Activated naive CD8-positive, alpha-beta T cell treated with anti-CD3 and anti-CD28 coated beads, Interleukin-2, amount 50 U/mL, for 24 hours (primary cell): ENCODE data around the gene CUZD1.
"Not testable (repeated sequence)": the region's sequence is repeated elsewhere in the genome, so short reads cannot be mapped to it uniquely, and the experiment has no call there.

Experiments
- ATAC-seq: fragments of 150-1000 bp; cut with Tn5 transposase; one replicate; pipeline ENCODE4 v1.10.0; 2021
- DNase-seq: peaks from one replicate; pipeline ENCODE4 v3.0.0; 2021
- H3K27ac Mint-ChIP-seq: one replicate; pipeline ENCODE4 v1.8.0; 2021; ENCODE audit warnings: mild to moderate bottlenecking, mixed read lengths
- H3K27me3 Mint-ChIP-seq: one replicate; pipeline ENCODE4 v1.8.0; 2021; ENCODE audit warnings: mixed read lengths
- H3K36me3 Mint-ChIP-seq: one replicate; pipeline ENCODE4 v1.8.0; 2021; ENCODE audit warnings: low read depth, mixed read lengths
- H3K4me1 Mint-ChIP-seq: one replicate; pipeline ENCODE4 v1.8.0; 2021; ENCODE audit warnings: mixed read lengths
- H3K4me3 Mint-ChIP-seq: one replicate; pipeline ENCODE4 v1.8.0; 2021; ENCODE audit warnings: mild to moderate bottlenecking, moderate library complexity, mixed read lengths
- H3K9me3 Mint-ChIP-seq: one replicate; pipeline ENCODE4 v1.8.0; 2021; ENCODE audit warnings: mixed read lengths

The CUZD1 gene

DNA sequence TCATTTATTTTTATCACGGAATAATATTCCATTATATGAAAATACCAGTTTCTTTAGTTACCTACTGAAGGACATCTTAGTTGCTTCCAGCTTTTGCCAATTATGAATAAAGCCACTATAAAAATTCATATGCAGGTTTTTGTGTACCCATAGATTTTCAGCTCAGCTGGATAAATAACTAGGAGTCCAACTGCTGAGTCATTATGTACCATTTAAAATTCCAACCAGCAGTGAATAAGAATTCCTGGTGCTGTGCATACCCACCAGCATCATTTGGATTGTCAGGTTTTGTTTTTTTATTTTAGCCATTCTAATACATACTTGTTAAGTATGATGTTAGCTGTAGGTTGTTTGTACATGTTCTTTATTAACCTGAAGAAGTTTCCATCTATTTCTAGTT, 19.2 kb upstream of the CUZD1 start:
- Mint-ChIP-seq H3K27me3 (no peaks in the 10 kb centered on the region), H3K4me3 (no peak overlapping the region), H3K27ac (no peak overlapping the region), H3K36me3 (peaks cover 26% of the 10 kb centered on the region), H3K9me3 (peaks cover 4% of the 10 kb centered on the region), H3K4me1 (peaks cover 31% of the 10 kb centered on the region)
- ATAC-seq (no peak), DNase-seq (no peak)

- no peak for ATAC-seq
- DNase-seq = no peak
- Mint-ChIP-seq H3K27me3 (no peaks in the 10 kb centered on the region), H3K36me3 (peaks cover 27% of the 10 kb centered on the region), H3K4me3 (no peak overlapping the region), H3K9me3 (peaks cover 4% of the 10 kb centered on the region), H3K27ac (no peak overlapping the region), H3K4me1 (peaks cover 28% of the 10 kb centered on the region)
These were observed 18.5 kb upstream of the CUZD1 start for GRCh38 chr10:122864194-122864592.

GRCh38 chr10:122863216-122864193, 17.8 kb upstream of the CUZD1 start:
- Mint-ChIP-seq H3K4me1 (peaks cover 25% of the 10 kb centered on the region), H3K36me3 (peaks cover 29% of the 10 kb centered on the region), H3K27ac (no peak overlapping the region), H3K4me3 (no peak overlapping the region), H3K27me3 (no peaks in the 10 kb centered on the region), H3K9me3 (peaks cover 4% of the 10 kb centered on the region)
- no peak for ATAC-seq
- DNase-seq = no peak

DNA sequence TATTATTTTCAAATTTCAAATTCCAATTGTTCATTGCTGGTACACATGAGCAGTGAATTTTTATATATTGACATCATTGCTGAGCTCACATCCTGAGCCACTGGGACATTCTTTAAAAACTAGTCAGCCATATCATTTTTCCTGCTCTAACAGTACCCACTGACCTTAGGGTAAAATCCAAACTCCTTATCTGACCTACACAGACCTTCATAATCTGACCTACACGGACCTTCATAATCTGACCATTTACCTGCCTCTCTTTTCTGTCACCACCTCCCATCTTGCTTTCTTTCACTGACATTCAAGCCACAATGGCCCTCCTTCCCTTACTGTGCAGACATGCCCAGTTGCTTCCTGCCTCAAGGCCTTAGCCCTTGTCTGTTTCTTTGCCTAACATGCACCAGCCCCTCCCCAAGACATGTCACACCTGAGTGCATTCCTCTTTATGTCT, 16.1 kb upstream of the CUZD1 start:
- no peak for ATAC-seq
- no peak overlapping the region for H3K27ac Mint-ChIP-seq

DNA sequence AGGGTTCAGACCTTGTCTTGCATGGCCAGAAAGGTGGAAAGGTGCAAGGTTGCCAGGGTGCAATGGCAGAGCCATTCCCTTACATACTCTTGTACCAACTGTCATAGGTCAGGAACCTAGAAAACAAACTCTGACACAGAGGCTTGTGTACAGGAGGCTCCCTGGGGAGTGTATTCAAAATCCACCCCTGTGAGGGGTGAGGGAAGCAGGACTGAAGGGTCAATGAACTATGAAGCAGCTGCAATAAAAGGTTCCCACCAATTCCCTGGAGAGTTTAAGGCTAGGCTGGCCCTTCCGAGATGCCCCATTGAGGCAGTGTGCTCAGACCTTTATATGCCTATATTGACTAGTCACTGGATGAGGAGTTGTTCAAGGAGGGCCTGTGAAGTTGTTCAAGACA, 13.9 kb upstream of the CUZD1 start:
- H3K36me3 Mint-ChIP-seq = peaks cover 28% of the 10 kb centered on the region
- peaks cover 18% of the 10 kb centered on the region for H3K4me1 Mint-ChIP-seq
- H3K4me3 Mint-ChIP-seq = no peak overlapping the region
- DNase-seq (no peak), ATAC-seq (no peak)
- no peaks in the 10 kb centered on the region for H3K9me3 Mint-ChIP-seq
- H3K27me3 Mint-ChIP-seq = no peaks in the 10 kb centered on the region
- H3K27ac Mint-ChIP-seq = no peak overlapping the region

More for the DNA sequence above, 16.1 kb upstream of the CUZD1 start:
- H3K36me3 Mint-ChIP-seq = peaks cover 21% of the 10 kb centered on the region
- no peak for DNase-seq
- no peak overlapping the region for H3K4me3 Mint-ChIP-seq
- H3K9me3 Mint-ChIP-seq = no peaks in the 10 kb centered on the region
- no peaks in the 10 kb centered on the region for H3K27me3 Mint-ChIP-seq
- H3K4me1 Mint-ChIP-seq = peaks cover 14% of the 10 kb centered on the region

- DNase-seq, H3K9me3 Mint-ChIP-seq, H3K4me3 Mint-ChIP-seq, H3K27ac Mint-ChIP-seq, H3K27me3 Mint-ChIP-seq, ATAC-seq: not testable (repeated sequence)
- Mint-ChIP-seq H3K4me1 (peaks cover 28% of the 10 kb centered on the region), H3K36me3 (peaks cover 37% of the 10 kb centered on the region)
These were observed 12.4 kb upstream of the CUZD1 start for GRCh38 chr10:122858042-122858441.

- no peaks in the 10 kb centered on the region for H3K9me3 Mint-ChIP-seq
- no peaks in the 10 kb centered on the region for H3K27me3 Mint-ChIP-seq
- peaks cover 25% of the 10 kb centered on the region for H3K4me1 Mint-ChIP-seq
- no peak for DNase-seq
- H3K4me3 Mint-ChIP-seq = no peak overlapping the region
- no peak for ATAC-seq
- peaks cover 43% of the 10 kb centered on the region for H3K36me3 Mint-ChIP-seq
- no peak overlapping the region for H3K27ac Mint-ChIP-seq
These were observed 11.2 kb upstream of the CUZD1 start for GRCh38 chr10:122856902-122857301.

DNA sequence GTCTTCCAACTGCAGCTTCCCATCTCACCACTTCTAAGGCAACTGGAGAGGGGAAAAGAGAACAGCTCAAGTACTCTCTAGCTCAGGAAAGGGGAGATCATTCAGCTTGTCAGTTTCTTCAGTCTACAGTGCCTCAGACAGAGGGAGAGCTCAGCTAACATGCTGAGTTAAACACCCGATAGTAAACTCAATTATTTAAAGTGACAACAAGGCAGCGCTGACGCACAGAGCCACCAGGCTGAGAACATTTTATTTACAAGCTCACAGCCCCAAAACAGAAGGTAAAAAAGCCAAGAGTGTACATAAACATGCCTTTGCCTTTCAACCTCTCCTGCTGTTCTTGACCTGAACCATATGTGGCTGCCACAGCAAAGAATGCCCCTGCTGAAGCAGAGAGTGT, 10.1 kb upstream of the CUZD1 start:
- no peaks in the 10 kb centered on the region for H3K9me3 Mint-ChIP-seq
- no peak overlapping the region for H3K4me3 Mint-ChIP-seq
- ATAC-seq = no peak
- H3K36me3 Mint-ChIP-seq = peaks cover 48% of the 10 kb centered on the region
- H3K27ac Mint-ChIP-seq = no peak overlapping the region
- no peak for DNase-seq
- H3K27me3 Mint-ChIP-seq = no peaks in the 10 kb centered on the region
- H3K4me1 Mint-ChIP-seq = peaks cover 21% of the 10 kb centered on the region

DNA sequence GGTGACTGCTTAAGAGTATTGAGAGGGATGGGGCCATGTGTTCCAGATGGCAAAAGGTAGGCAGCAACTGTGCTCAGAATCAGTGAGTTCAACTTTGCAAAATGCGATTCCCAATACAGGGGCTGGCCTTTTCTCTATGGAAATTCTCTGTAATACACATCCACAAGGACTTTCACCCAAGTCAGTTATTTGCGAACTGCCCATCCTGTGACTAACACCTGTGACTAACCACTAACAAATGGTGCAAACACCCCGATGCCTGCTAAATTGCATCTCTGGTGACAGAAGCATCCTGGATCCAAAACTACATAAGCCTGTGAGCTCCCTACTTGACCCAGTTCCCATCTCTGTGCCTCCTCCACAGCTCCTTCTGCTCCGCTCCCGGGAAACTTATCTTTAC, 9.0 kb upstream of the CUZD1 start:
- DNase-seq (no peak), ATAC-seq (no peak)
- H3K27ac Mint-ChIP-seq = no peak overlapping the region
- H3K4me1 Mint-ChIP-seq = peaks cover 21% of the 10 kb centered on the region
- no peaks in the 10 kb centered on the region for H3K27me3 Mint-ChIP-seq
- no peak overlapping the region for H3K4me3 Mint-ChIP-seq
- peaks cover 50% of the 10 kb centered on the region for H3K36me3 Mint-ChIP-seq
- H3K9me3 Mint-ChIP-seq = no peaks in the 10 kb centered on the region

DNA sequence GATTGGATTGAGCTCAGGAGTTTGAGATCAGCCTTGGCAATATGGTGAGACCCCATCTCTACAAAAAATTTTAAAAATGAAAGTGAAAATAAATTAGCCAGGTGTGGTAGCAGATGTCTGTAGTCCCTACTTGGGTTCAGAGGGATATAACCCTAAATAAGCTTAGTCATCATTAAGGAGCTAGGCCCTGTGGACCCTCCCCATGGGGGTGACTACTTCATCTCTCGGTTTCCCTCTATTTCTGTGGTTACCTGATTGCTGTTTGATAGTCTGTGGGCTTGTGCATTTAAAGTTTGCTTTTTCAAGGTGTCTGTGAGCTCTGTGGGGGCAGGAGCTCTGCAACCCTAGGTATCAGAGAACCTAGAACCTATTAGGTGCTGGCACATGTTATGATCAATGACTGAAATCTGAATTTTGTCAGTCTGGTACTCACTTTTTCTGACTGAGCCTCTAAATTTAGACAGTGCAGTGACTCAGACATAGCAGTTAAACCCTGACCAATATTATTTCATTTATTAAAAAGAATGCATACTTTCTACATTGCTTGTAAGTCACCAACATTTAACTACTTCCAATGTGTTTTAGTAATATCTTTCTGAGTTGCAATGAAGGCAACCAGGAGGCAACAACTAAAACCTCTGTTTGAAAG, 8.1 kb upstream of the CUZD1 start:
- Mint-ChIP-seq H3K27me3 (no peaks in the 10 kb centered on the region), H3K27ac (peak overlapping the region; percentile 12), H3K4me3 (no peak overlapping the region), H3K9me3 (no peaks in the 10 kb centered on the region), H3K36me3 (peaks cover 44% of the 10 kb centered on the region), H3K4me1 (peaks cover 21% of the 10 kb centered on the region)
- ATAC-seq (no peak), DNase-seq (no peak)

DNA sequence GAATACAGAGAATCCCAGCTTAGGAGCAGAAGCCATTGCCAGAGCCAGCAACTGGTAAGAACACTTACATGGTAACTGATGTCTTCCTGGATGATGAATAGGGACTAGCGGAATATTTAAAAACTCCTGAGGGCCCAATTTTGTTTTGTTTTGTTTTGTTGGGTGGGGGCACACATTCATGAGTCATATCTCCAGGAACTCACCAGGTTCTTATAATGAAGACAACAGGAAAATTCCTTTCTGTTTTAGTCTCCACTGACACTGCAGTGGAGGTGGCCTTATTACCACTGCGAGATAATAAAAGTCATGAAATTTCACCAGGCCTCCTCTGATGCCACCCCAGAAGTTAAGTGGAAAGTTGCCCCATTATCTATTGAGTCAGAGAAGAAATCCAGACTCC, 6.6 kb upstream of the CUZD1 start:
- no peaks in the 10 kb centered on the region for H3K9me3 Mint-ChIP-seq
- no peak overlapping the region for H3K27ac Mint-ChIP-seq
- DNase-seq = no peak
- no peaks in the 10 kb centered on the region for H3K27me3 Mint-ChIP-seq
- no peak overlapping the region for H3K4me3 Mint-ChIP-seq
- peaks cover 50% of the 10 kb centered on the region for H3K36me3 Mint-ChIP-seq
- ATAC-seq = no peak
- peaks cover 23% of the 10 kb centered on the region for H3K4me1 Mint-ChIP-seq

GRCh38 chr10:122850705-122851640, 5.3 kb upstream of the CUZD1 start:
- H3K4me1 Mint-ChIP-seq = peaks cover 23% of the 10 kb centered on the region
- no peak overlapping the region for H3K4me3 Mint-ChIP-seq
- peaks cover 5% of the 10 kb centered on the region for H3K9me3 Mint-ChIP-seq
- peaks cover 59% of the 10 kb centered on the region for H3K36me3 Mint-ChIP-seq
- no peak for DNase-seq
- no peak overlapping the region for H3K27ac Mint-ChIP-seq
- no peak for ATAC-seq
- no peaks in the 10 kb centered on the region for H3K27me3 Mint-ChIP-seq

GRCh38 chr10:122849900-122850605, 4.4 kb upstream of the CUZD1 start:
- no peak for ATAC-seq
- no peak for DNase-seq
- no peaks in the 10 kb centered on the region for H3K27me3 Mint-ChIP-seq
- H3K4me3 Mint-ChIP-seq = no peak overlapping the region
- peaks cover 16% of the 10 kb centered on the region for H3K4me1 Mint-ChIP-seq
- peaks cover 58% of the 10 kb centered on the region for H3K36me3 Mint-ChIP-seq
- no peak overlapping the region for H3K27ac Mint-ChIP-seq
- H3K9me3 Mint-ChIP-seq = peaks cover 5% of the 10 kb centered on the region

- DNase-seq (no peak), ATAC-seq (no peak)
- Mint-ChIP-seq H3K4me3 (no peak overlapping the region), H3K4me1 (peaks cover 7% of the 10 kb centered on the region), H3K9me3 (peaks cover 5% of the 10 kb centered on the region), H3K27ac (no peak overlapping the region), H3K27me3 (no peaks in the 10 kb centered on the region), H3K36me3 (peaks cover 56% of the 10 kb centered on the region)
These were observed 3.4 kb upstream of the CUZD1 start for GRCh38 chr10:122849090-122849489.
